ENCODE data around the gene NOTCH2.
"Not testable (repeated sequence)": the region's sequence is repeated elsewhere in the genome, so short reads cannot be mapped to it uniquely, and the experiment has no call there.

Gene NOTCH2

DNA sequence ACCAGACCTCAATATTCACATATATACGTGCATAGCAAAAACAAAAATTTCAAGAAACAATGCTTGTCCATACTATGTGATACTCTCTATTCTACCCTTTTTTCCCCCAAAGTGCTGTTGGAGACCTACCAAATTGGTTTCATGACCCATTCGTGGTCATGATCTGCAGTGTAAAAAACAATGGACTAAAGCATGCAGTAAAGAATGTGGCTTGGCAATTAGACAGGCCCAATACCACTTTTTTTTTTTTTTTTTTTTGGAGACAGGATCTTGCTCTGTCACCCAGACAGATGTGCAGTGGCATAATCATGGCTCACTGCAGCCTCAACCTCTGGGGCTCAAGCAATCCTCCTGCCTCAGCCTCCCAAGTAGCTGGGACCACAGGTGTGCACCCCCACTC lies 21.3 kb downstream of the NOTCH2 start:
- DNase-seq: not testable (repeated sequence)

DNA sequence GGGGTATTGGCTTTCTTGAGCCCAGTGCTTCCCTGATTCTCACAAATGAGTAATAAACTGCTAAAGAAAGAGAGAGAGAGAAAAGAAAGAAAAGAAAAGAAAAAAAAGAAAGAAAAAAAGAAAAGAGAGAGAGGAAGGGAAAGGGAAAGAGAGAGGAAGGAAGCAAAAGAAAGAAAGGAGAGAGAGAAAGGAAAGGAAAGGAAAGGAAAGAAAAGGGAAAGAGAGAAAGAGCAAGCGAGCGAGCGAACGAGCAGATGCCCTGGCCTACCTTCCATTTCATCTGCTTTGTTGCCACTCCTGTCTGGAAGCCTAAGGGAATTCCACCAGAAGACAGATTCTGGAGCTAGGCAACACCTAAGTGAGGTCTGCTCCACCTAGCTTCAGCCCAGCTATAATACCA lies 27.7 kb downstream of the NOTCH2 start:
- DNase-seq: not testable (repeated sequence)

DNA sequence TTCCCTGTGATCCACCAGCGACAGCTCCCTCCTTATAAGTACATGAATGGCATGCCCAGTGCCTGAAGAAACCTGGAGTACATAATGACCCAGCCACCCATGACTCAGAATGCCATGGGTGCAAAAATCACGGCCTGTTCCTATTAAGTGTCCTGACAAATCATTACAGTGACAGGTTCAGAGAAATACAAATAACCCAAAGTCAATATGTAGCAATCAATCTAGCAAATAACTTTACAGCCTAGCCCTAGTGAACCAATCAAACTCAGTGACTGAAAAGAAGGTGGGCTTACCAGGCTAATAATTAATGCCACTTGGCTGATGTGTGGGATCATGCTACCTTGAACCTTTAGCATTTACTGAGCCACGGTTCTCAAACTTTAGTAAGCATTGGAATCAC lies 37.2 kb downstream of the NOTCH2 start:
- not testable (repeated sequence) for DNase-seq

DNA sequence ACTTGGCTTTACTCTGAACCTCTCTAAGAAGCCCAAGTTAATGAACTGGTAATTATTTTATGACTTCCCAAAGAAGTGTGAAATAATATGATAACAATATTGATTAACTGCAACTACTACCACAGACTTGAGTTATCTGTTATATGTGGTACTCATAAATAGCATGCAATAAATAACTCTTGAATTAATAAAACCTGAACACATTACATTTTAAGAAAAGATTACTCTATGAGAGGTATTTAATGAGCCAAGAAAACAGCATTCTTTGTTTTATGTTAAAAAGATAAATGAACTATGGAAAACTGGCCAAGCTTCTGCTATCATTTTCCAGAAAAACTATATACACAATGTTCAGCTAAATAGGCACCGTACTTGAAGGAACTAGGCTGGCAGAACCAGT lies 45.7 kb downstream of the NOTCH2 start:
- DNase-seq: not testable (repeated sequence)

DNA sequence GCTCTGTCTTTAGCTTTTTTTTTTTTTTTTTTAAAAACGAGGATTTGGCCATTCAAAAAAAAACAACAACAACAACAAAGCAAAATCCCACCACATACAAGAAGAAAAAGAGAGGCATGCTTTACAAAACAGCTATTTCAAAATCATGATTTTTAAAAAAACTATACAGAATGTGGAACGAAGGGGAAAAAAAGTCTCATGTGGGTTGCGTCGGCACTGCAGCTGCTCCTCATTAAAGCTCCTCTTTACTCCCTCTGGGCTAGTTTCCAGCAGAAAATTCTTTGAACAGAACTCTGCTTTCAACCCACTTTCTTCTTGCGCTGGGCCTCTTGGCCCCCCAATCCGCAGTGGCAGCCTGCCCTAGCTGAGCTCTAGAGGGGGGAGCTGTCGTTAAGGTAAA lies 54.5 kb downstream of the NOTCH2 start:
- DNase-seq: not testable (repeated sequence)

DNA sequence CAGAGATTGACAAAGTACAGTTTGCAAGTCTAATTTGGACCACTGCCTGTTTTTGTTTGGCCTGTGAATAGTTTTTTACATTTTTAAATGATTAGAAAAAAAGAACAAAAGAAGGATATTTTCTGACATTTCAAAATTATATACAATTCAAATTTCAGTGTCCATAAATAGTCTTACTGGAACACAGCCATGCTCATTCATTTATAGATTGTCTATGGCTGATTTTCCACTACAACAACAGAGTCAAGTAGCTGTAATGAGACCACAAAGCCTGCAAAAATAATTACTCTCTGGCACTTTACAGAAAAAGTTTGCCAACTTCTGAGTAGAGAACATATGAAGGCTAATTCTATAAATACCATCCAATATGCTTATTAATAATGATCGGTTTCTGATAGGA lies 61.1 kb downstream of the NOTCH2 start:
- not testable (repeated sequence) for DNase-seq

DNA sequence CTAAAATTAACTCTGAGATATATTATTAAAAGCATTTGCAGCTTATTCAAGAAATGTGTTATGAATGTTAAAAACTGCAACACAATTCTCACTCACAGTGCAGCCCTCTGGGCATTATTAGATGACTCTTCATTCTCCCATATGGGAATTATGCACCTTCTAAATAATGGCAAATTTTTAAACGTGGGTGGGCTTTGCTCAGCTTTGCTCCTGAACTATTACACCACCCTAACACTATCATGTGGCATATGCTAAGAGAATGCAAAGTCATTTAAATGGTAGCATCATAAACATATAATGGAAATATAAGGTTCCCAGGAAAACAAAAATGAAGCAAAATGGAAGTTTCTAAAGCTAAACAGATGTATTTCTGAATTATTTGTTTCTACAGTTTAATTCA lies 61.6 kb downstream of the NOTCH2 start:
- not testable (repeated sequence) for DNase-seq

DNA sequence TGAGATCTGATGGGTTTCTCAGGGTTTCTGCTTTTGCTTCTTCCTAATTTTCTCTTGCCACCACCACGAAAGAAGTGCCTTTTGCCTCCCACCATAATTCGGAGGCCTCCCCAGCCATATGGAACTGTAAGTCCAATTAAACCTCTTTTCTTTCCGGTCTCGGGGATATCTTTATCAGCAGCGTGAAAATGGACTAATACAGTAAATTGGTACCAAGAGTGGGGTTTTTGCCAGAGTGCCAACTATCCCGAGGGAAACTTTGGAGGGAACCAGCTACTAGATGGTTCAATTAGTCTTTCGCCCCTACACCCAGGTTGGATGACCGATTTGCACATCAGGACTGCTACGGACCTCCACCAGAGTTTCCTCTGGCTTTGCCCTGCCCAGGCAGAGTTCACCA lies 68.4 kb downstream of the NOTCH2 start:
- DNase-seq: not testable (repeated sequence)

DNA sequence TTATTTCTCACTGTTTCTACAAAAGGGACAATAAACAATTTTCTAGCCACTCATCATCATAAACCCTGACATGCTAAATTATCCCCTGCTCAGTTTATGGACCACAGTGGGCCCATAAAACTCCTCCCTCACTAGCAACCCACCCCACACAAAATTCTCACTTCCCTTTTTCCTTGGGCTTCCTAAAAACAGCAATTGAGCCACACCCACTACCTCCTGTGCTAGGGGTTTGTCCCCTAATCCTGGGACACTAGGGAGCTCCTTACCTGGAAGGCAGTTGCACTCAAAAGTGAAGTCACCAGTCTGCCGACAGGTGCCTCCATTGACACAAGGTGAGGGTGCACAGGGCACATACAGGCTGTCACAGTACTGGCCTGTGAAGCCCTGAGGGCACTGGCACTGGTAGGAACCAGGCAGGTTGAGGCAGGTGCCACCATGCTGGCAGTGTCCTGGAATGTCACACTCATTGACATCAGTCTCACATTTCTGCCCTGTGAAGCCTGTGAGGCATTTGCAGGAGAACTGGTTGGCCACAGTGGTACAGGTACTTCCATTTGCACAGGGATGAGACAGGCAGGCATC lies 72.6 kb downstream of the NOTCH2 start:
- DNase-seq: not testable (repeated sequence)

DNA sequence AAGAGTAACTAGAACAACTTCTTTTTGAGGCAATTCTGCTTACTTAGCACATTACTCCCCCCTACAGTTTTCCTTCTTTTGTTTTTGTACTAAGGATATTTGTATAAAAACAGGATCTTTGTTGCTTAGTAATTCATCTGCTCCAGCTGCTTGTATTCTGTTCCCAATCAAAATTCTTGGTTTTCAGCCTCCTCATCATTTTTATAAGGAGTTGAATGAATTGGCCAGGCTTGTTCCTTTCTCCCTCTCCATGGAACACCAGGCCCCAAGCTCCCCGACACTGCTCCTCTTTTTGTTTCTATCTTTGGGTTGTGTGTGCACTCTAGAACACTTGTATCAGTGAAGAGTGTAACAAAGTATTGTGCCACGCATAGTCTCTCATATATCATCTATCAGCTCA lies 73.5 kb downstream of the NOTCH2 start:
- DNase-seq: not testable (repeated sequence)

DNA sequence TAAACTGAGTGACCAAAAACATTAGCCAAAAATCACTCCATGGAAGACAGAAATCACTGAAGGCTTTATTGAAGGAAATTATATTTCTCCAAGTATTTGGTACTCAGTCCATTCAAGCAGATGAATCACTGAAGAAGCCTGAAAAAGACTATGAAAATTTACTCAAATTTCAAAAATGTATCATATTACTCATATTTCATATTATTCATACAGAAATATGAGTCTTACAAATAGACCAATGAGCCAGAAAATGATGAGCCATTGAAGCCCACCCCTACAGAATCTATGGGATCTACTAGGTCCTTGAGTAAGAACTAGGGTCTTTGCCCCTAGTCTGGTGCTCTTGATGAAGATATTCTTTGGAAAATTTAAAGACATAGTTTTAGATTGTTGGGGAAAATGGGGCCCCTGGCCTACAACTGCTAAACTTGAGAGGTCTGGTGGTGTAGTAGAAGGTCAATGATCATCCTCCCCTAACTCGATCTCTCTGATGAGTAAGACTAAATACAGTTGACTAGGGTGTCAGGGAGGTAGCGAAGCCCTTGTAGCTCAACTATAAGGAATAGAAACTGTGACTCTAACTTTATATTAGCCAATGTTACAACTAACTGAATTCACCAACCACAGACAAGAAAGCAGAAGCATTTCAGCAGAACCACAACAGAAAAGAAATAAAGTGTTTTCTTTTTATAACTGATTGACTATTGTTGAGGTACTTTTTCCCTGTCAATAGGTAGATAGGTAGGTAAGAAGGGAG lies 81.0 kb downstream of the NOTCH2 start:
- DNase-seq: no peak

DNA sequence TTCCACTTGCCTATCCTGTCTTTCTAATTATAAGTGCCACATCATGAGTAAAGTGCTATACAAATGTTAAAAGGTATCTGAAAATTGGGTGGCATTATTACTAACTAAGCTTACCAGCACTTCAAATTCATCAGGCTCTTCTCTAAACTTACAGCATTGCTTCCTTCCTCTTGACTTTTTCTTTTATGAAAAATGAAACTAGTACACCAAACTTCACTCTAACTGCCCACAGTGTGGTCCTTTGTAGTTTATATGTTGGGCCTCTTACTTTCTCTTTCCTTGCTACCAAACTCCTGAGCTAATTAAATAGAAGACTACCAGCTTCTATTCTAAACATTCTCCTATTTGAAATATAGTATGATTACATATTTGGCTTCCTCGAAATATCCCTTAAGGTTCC lies 81.8 kb downstream of the NOTCH2 start:
- DNase-seq: no peak

DNA sequence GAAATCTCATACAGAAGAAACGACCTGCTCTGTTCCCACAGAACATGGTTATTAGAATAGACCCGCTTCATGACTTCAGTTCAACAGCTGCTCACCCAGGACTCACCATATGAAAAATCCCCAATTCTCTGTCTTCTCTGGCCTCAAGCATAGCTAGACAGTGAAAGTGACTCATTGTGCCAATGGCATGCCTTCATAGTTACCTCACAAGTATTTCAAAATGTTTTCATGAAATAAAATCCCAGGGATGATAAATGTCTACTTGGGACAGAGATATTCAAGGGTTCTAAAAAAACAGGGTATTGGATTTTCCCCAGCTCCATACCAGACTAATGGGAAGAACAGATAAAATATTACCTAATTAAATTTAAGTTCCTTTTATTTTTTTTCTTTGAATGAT lies 82.3 kb downstream of the NOTCH2 start:
- DNase-seq: peak; percentile 84

DNA sequence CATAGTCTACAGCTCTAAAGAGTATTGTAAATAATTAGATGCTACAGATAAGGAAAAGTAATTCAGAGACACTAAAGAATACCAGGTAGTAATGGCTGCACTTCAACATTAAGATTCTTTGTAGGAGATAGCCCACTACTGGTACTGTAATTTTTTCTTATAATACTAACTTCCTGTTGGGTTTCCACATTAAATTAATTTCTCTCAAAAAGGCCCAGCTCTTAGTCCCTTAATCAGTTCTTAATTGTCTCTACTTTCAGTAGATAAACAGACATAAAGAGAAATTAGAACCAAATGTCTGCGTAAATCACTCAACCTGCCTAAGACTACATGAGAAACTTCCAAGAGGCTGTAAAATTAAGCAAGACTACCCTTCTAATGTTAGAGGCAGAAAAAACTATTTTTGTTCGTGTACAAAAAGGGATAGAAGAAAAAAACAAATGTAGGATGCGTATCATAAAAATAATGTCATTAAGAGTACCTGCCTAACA lies 83.4 kb downstream of the NOTCH2 start:
- DNase-seq: no peak

DNA sequence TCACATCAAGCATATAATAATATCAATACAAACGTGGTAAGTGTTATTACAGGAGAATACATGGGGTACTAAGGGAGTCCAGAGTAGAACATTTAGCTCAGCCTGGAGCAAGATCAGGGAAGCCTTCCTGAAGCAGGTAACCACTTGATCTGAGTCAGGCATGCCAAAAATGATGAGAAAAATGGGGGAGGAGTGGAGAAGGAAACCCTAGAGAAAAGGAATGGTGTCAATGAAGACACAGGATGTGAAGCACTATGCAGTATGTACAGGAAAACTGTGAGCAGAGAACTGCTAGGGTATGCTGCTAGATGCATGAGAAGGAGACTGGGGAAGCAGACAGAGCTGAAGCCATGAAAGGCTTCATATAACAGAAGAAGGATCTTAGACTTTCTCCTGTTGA lies 84.7 kb downstream of the NOTCH2 start:
- DNase-seq: no peak

DNA sequence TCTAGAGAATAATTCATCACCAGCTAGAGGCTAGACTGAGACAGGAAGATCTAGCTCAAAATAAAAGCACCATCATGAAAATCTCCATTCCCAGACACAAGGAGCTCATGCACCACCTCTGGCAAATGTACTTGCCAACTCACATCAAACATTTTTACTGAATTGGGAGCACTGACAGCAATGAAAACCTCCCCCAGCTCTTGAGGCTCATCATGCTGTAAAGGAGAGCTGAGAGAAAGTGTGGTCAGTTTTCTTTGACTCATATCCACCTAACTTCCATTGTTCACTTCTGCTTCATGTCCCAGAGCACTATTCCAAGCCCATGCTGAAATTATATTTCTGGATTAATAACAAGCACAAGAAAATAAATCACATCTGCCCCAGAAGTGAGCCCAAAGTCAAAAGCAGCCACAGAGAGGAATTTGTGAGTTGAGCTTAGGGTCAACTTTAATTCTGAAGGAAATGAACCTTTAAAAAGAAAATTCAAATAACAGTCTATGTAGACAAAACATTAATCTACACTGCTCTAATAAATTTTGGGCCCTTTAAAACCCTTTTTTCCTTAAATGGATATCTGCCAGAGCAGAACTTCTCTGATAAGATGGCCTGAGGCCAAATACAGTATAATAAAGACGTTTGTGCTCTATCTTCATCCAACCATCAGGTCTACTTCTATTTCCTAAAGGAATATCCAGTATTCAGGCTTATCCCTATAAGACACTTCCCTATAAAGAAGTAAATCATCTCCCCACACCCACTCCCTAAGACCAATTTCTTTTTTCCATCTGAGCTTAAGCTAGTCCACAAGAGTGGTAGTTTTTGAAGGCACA lies 87.3 kb downstream of the NOTCH2 start:
- DNase-seq: no peak

DNA sequence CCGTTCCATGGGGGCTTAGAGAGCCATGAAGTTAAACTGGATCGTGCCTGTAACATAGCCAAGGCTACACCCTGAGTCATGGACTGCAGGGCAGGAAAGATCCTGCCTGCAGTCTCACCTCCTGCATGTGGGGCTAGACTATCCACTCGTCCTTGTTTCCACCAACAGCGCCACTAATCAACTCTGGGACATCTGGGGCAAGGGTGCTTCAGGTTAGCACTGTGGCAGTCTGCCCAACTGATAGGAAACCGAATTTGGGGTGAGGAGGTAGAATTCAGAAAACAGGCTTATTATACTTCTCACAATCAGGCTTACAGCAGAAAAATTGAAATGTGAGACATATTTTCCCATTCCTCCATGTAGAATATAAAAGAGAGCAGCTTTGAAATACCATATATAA lies 88.0 kb downstream of the NOTCH2 start:
- no peak for DNase-seq

DNA sequence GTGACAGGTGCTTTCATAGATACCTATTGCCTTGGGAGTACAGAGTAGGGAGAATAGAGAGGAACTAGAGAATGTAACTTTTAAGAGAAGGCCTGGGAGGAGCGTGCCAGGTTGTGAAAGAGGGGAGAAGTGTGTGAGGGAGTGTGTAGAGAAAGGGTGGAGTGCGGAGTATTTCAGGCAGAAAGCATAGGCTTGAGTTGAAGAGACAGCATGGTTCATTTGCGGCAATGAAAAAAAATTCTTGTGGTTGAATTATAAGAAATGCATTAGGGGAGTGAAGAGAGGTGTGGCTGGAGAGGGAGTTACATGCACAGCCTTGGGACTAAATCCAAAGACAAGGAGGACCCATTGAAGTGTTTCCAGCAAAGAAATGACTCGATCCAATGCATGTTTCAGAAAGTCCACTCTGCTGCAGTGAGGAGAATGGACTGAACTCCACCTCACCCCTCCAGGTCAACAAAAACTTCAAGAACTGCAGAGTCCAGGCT lies 91.4 kb downstream of the NOTCH2 start:
- DNase-seq: no peak

DNA sequence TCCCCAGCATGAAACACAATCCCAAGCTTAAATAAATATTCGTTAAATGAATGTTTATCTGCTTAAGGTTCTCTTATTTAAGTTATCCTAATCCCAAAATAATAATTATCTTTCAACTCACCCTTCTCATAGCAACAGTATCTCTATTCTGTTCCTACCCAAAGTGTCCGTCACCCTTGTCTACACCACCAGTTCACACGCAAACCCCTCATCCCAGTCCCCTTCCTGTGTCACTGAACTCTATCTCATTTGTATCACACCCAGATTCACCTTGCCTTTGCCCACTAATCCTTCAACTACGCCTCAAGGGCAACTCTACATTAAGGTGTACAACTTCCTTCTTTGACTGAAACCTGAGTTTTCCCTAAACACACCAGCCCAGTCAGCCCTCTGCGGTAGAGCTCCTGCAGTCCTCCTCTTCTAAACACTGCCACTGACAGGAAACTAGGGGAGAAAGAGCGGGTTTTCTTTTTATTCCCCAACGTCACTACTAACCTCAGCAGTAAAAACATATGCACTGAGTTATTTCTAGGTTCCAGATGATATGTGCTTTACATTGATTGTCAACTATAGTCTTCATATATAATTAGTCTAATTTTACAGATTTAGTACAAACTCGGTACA lies 92.2 kb downstream of the NOTCH2 start:
- DNase-seq: not testable (repeated sequence)

DNA sequence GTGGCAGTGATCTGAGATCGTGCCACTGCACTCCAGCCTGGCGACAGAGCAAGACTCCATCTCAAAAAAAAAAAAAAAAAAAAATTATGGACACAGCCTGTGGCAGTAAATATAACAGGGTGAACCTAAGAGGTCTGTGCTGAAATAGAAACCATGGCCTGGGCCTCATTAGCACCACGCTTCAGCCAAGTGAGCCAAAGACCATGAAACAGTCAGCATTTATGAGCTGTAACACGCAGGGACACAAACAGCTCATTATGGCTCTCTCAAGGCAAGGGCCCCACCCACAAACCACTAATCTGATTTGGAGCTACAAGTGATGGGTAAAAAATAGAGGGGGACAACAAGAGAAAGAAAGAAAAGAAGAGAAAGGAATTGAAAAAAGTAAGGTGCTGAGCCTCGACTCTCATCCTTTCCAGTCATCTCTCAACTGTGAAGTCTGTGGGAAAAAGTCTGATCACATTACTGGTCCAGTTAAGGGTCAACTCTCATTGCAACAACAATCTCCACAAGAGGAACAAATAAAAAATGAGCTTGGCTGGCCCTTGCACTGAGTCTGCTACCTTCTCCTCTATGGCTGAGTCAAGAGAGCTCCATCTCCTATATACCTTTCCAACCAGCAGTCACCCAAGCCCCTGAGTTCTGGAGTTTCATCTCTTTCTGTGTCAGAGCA lies 93.7 kb downstream of the NOTCH2 start:
- DNase-seq: not testable (repeated sequence)

DNA sequence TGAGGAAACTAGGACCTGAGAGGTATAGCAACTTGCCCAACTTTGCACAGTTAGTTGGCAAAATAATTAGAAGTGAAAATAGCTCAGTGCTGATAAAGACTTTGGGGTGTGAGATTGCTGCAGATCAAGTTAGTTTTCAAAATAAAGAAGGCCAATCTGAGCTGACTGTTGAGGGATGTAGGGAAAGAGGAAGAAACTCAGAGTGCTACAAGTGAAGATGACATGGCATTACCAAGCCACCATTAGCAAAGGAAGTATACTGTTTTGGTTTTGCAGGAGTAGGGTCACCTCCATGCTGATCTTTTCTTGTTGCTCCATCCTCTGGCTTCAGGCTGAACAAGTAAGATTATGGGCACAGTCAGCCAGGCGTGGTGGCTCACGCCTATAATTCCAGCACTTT lies 94.5 kb downstream of the NOTCH2 start:
- no peak for DNase-seq

DNA sequence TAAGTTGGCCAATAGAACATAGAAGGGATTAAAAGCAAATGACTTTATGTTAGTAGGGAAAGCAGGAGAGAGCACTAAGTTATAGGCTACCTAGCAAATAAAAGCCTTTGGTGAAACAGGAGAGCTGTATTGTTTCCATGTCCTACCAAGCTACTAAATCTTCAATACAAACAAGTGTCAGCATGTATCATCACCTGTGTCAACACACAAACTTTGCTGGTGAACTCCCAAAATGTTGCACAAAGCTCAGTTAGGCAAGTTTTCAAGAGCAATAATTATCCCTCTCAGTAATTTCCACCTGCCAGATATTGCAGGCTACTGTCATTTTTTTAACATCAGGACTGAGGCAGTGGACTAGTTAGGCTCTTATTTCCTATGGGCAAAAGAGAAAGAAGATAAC lies 95.4 kb downstream of the NOTCH2 start:
- DNase-seq: no peak
